ENCODE results near the gene CAMK2B.
"Not testable (repeated sequence)": the region's sequence is repeated elsewhere in the genome, so short reads cannot be mapped to it uniquely, and the experiment has no call there.

Gene CAMK2B

DNA sequence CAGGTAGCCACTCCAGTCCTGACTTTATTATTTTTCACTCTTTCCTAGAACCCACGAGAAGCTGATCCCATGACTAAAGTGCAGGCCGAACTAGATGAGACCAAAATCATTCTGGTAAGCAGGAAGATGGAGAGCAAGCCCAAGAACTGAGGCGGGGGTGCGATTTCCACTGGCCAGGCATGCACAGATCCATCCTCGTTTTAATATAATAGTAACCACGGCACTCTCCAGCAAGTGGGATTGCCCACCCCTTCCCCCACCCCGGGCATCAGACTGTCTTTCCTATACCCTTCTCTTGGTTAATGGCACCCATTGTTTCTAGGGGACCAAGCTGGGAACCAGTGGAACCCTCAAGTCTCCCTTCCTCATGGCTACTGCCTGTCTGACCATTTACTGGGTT, 117.3 kb downstream of the CAMK2B start:
- TF ChIP-seq CTCF (IDR thresholded peaks at IDR 0.05; ENCODE audit: low read depth, low read length), result no peak
- Histone ChIP-seq H3K27me3 (no peaks in the 10 kb centered on the region), H3K4me3 (ENCODE audit: low read depth, low read length) (no peak overlapping the region), H3K9me3 (no peaks in the 10 kb centered on the region), H3K4me1 (no peaks in the 10 kb centered on the region), H3K36me3 (peaks cover 52% of the 10 kb centered on the region)
- DNase-seq, result no peak

- Histone ChIP-seq H3K4me3 (ENCODE audit: low read depth, low read length) (no peak overlapping the region), H3K36me3 (peaks cover 48% of the 10 kb centered on the region), H3K4me1 (no peaks in the 10 kb centered on the region), H3K27me3 (no peaks in the 10 kb centered on the region), H3K9me3 (no peaks in the 10 kb centered on the region)
- no peak for TF ChIP-seq CTCF (IDR thresholded peaks at IDR 0.05; ENCODE audit: low read depth, low read length)
- DNase-seq, result no peak
Observed at GRCh38 chr7:44206008-44206407, 119.4 kb downstream of the CAMK2B start.

GRCh38 chr7:44201813-44202212, 123.6 kb downstream of the CAMK2B start:
- H3K36me3 ChIP-seq, result peaks cover 23% of the 10 kb centered on the region
- DNase-seq, result no peak
- no peak for TF ChIP-seq CTCF (IDR thresholded peaks at IDR 0.05; ENCODE audit: low read depth, low read length)
- no peaks in the 10 kb centered on the region for H3K27me3 ChIP-seq
- H3K9me3 ChIP-seq, result no peaks in the 10 kb centered on the region
- peak overlapping the region; percentile 92 for H3K4me3 ChIP-seq (ENCODE audit: low read depth, low read length)
- H3K4me1 ChIP-seq, result no peaks in the 10 kb centered on the region

- DNase-seq, result peak; percentile 96
- Histone ChIP-seq H3K36me3 (peaks cover 14% of the 10 kb centered on the region), H3K4me1 (no peaks in the 10 kb centered on the region), H3K9me3 (no peaks in the 10 kb centered on the region), H3K4me3 (ENCODE audit: low read depth, low read length) (peak within 1 kb of the TSS; percentile 92), H3K27me3 (no peaks in the 10 kb centered on the region)
- TF ChIP-seq CTCF (IDR thresholded peaks at IDR 0.05; ENCODE audit: low read depth, low read length), result peak; percentile 51
Observed at GRCh38 chr7:44200699-44201461, 124.5 kb downstream of the CAMK2B start, which contains the start of gene YKT6. YKT6 (plus strand) TSS chr7:44200978; CDS start chr7:44201136, 158 bp downstream.

- H3K27me3 ChIP-seq; H3K36me3 ChIP-seq; DNase-seq; H3K4me1 ChIP-seq; H3K4me3 ChIP-seq (ENCODE audit: low read depth, low read length); H3K9me3 ChIP-seq: not testable (repeated sequence)
Observed at GRCh38 chr7:44200163-44200562, 125.2 kb downstream of the CAMK2B start.

DNA sequence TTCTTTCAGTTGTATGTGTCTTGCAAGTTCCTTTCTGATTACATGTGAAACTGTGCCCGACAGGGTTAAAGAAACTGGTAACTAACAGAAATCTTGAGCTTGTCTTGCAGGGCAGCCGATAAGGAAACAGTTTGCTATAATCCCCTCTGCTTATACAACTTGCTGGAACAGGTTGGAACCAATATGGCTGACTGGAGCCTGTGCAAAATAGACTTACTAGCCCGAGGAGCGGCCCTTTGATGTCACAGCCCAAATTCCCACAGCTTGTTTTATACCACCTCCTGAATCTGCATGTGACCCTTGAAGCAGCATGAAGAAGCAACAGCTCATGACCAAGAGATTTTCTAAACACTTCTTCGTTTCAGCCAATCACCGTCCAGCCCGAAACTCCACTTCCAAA, 127.9 kb downstream of the CAMK2B start:
- TF ChIP-seq CTCF (IDR thresholded peaks at IDR 0.05; ENCODE audit: low read depth, low read length), result no peak
- no peaks in the 10 kb centered on the region for H3K9me3 ChIP-seq
- no peak overlapping the region for H3K4me3 ChIP-seq (ENCODE audit: low read depth, low read length)
- H3K36me3 ChIP-seq, result no peaks in the 10 kb centered on the region
- no peak for DNase-seq
- no peaks in the 10 kb centered on the region for H3K27me3 ChIP-seq
- no peaks in the 10 kb centered on the region; the same call in 1 of the 2 replicates for H3K4me1 ChIP-seq
